Colonic mucosa (tissue), 4 donors: ENCODE results near the gene CFAP43. TPM values are rescaled to one million over a fixed set of nuclear protein-coding genes. Genes with fewer than 3 reads are reported as not detected.

Experiments used
- DNase-seq: peaks from one replicate; pipeline ENCODE4 v3.0.0-alpha.2; 2020
- H3K27ac ChIP-seq: fragments of 200-600 bp; one replicate; pipeline ENCODE4 v1.8.0; 2021
- H3K27me3 ChIP-seq: fragments of 200-600 bp; one replicate; pipeline ENCODE4 v1.8.0; 2021
- H3K36me3 ChIP-seq: fragments of 200-600 bp; one replicate; pipeline ENCODE4 v1.8.0; 2021
- H3K4me1 ChIP-seq: fragments of 200-600 bp; one replicate; pipeline ENCODE4 v1.8.0; 2021; ENCODE audit warnings: mild to moderate bottlenecking
- H3K4me3 ChIP-seq: fragments of 200-600 bp; one replicate; pipeline ENCODE4 v1.8.0; 2021
- H3K9ac ChIP-seq, 2 donors: one replicate each; pipeline ENCODE4 v1.7.0; 2013; ENCODE audit warnings: control low read depth in 2 of 2, low read depth in 2 of 2, low read length in 2 of 2
- H3K9me3 ChIP-seq: fragments of 200-600 bp; one replicate; pipeline ENCODE4 v1.8.0; 2021
- intact Hi-C: fragments of 100-400 bp; cut with DNase I; formaldehyde crosslinking; loops from one replicate; pipeline ENCODE4 v1.14.1; 2022
- total RNA-seq, 2 donors: library from RNA; stranded (reverse); fragmentation: NEBNext Ultra II Directional in 1 of 2; extraction: Animal tissue kit (Norgen Biotek cat#: 25700) in 1 of 2; gene quantifications; one replicate each; pipeline ENCODE4 v1.2.1, GENCODE V29; 2021
- TF ChIP-seq, protein P1 (sequence below): fragments of 200-600 bp; IDR thresholded peaks from one replicate; pipeline ENCODE4 v1.8.0; 2022; ENCODE audit warnings: antibody characterized with exemption, mild to moderate bottlenecking
- donor health status: healthy.
- donor health status: DM: no; HTN: no; CAD: no.
- donor health status: DM: no; HTN: no; CAD: no.

CFAP43 gene
- under 1 TPM; 0.16 to 0.49 TPM for total RNA-seq

GRCh38 chr10:104231784-104232612 lies at the start of gene CFAP43:
CFAP43 (minus strand) TSS chr10:104232364; CDS start chr10:104232246, 118 bp downstream.
- no peak within 1 kb of the TSS for H3K27ac ChIP-seq
- intact Hi-C loops = no loop called here

GRCh38 chr10:104281694-104282093 lies 49.5 kb upstream of the CFAP43 start:
- no peaks in the 10 kb centered on the region for H3K4me1 ChIP-seq
- H3K27me3 ChIP-seq = no peaks in the 10 kb centered on the region
- H3K36me3 ChIP-seq = no peaks in the 10 kb centered on the region
- no peak overlapping the region for H3K4me3 ChIP-seq
- DNase-seq = no peak
- H3K9ac ChIP-seq = no peak overlapping the region
- TF ChIP-seq, protein P1, sequence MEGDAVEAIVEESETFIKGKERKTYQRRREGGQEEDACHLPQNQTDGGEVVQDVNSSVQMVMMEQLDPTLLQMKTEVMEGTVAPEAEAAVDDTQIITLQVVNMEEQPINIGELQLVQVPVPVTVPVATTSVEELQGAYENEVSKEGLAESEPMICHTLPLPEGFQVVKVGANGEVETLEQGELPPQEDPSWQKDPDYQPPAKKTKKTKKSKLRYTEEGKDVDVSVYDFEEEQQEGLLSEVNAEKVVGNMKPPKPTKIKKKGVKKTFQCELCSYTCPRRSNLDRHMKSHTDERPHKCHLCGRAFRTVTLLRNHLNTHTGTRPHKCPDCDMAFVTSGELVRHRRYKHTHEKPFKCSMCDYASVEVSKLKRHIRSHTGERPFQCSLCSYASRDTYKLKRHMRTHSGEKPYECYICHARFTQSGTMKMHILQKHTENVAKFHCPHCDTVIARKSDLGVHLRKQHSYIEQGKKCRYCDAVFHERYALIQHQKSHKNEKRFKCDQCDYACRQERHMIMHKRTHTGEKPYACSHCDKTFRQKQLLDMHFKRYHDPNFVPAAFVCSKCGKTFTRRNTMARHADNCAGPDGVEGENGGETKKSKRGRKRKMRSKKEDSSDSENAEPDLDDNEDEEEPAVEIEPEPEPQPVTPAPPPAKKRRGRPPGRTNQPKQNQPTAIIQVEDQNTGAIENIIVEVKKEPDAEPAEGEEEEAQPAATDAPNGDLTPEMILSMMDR = no peak
- no peaks in the 10 kb centered on the region for H3K9me3 ChIP-seq
- intact Hi-C loops = no loop called here
- H3K27ac ChIP-seq = no peak overlapping the region

More at GRCh38 chr10:104231784-104232612, at the start of gene CFAP43:
- Histone ChIP-seq H3K4me1 (no peaks in the 10 kb centered on the region), H3K9ac (peak within 1 kb of the TSS; percentile 86 to 91), H3K36me3 (no peaks in the 10 kb centered on the region), H3K9me3 (no peaks in the 10 kb centered on the region), H3K27me3 (no peaks in the 10 kb centered on the region), H3K4me3 (peak within 1 kb of the TSS; percentile 63)
- DNase-seq = peak; percentile 99
- TF ChIP-seq, protein P1 = no peak

GRCh38 chr10:104279550-104280259 lies 47.5 kb upstream of the CFAP43 start:
- TF ChIP-seq, protein P1 = no peak
- H3K27ac ChIP-seq = no peak overlapping the region
- DNase-seq = no peak
- intact Hi-C loops = no loop called here
- no peak overlapping the region for H3K9ac ChIP-seq
- H3K9me3 ChIP-seq = no peaks in the 10 kb centered on the region
- no peaks in the 10 kb centered on the region for H3K27me3 ChIP-seq
- H3K36me3 ChIP-seq = no peaks in the 10 kb centered on the region
- no peak overlapping the region for H3K4me3 ChIP-seq
- H3K4me1 ChIP-seq = no peaks in the 10 kb centered on the region

- DNase-seq = peak; percentile 71
- no peaks in the 10 kb centered on the region for H3K36me3 ChIP-seq
- no peaks in the 10 kb centered on the region for H3K4me1 ChIP-seq
- TF ChIP-seq, protein P1 = no peak
- H3K9ac ChIP-seq = no peak overlapping the region
- H3K27ac ChIP-seq = no peak overlapping the region
- no peaks in the 10 kb centered on the region for H3K9me3 ChIP-seq
- intact Hi-C loops = no loop called here
- H3K4me3 ChIP-seq = no peak overlapping the region
- no peaks in the 10 kb centered on the region for H3K27me3 ChIP-seq
Measured at GRCh38 chr10:104277785-104278184, 45.6 kb upstream of the CFAP43 start.

DNA sequence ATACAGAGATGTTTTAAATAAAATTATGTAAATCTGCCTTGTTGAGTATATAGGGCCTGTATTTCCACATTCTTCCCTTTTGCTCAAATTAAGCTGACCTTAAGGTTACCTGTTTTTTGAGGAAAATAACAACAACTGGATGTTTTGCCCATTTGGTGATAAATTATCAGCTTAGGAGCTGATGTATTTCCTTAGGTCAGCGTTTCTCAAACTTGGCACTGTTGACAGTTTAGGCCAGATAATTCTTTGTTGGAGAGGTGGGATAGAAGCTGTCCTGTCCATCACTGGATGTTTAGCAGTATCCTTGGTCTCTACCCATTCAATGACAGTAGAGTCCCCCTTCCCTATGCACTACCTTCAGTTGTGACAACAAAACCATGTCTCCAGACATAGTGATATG lies 44.0 kb upstream of the CFAP43 start:
- Histone ChIP-seq H3K9me3 (no peaks in the 10 kb centered on the region), H3K9ac (no peak overlapping the region), H3K27me3 (no peaks in the 10 kb centered on the region), H3K4me1 (no peaks in the 10 kb centered on the region), H3K4me3 (no peak overlapping the region), H3K36me3 (no peaks in the 10 kb centered on the region), H3K27ac (no peak overlapping the region)
- TF ChIP-seq, protein P1 = no peak
- DNase-seq = no peak
- intact Hi-C loops = no loop called here
